Transverse colon (tissue), 4 donors: Measurements from ENCODE around the gene TMCO1. TPM values are rescaled to one million over a fixed set of nuclear protein-coding genes. Genes with fewer than 3 reads are reported as not detected.
"Not testable (repeated sequence)": the region's sequence is repeated elsewhere in the genome, so short reads cannot be mapped to it uniquely, and the experiment has no call there.

ENCODE experiments used
- DNase-seq: peaks from one replicate; pipeline ENCODE4 v3.0.0-alpha.2; 2019
- H3K27ac ChIP-seq, 4 donors: fragments of 200-600 bp; sonication (generic); 2 replicates each; pipeline ENCODE4 v1.5.1; 2016 to 2018; ENCODE audit warnings: inconsistent platforms in 4 of 4
- H3K27me3 ChIP-seq: fragments of 200-600 bp; sonication (generic); 2 replicates; pipeline ENCODE4 v1.5.1; 2017; ENCODE audit warnings: inconsistent platforms
- H3K36me3 ChIP-seq, 4 donors: fragments of 200-600 bp; sonication (generic); 2 replicates each; pipeline ENCODE4 v1.5.1; 2017 to 2019; ENCODE audit warnings: inconsistent platforms in 4 of 4
- H3K4me1 ChIP-seq, 4 donors: fragments of 200-600 bp; sonication (generic); 2 replicates each; pipeline ENCODE4 v1.5.1; 2017 to 2020; ENCODE audit warnings: inconsistent platforms in 4 of 4
- H3K4me3 ChIP-seq, 4 donors: fragments of 200-600 bp; sonication (generic); 1 replicate in 1 of 4; 2 replicates in 3 of 4; pipeline versions ENCODE4 v1.5.1 to v1.6.1; 2017 to 2019; ENCODE audit warnings: inconsistent platforms in 4 of 4
- H3K9me3 ChIP-seq, 2 donors: fragments of 200-600 bp; sonication (generic); 2 replicates each; pipeline ENCODE4 v1.5.1; 2017 to 2019; ENCODE audit warnings: inconsistent platforms in 2 of 2
- CTCF ChIP-seq, 5 experiments: fragments of 200-600 bp in 3 of 5; fragments of 450-650 bp in 2 of 5; sonication (generic) in 3 of 5; IDR thresholded peaks; 1 replicate in 2 of 5; 2 replicates in 3 of 5; pipeline ENCODE4 v1.5.1; 2016 to 2017; ENCODE audit warnings: antibody characterized with exemption in 5 of 5, inconsistent platforms in 3 of 5, mild to moderate bottlenecking in 2 of 5, moderate library complexity in 1 of 5
- EP300 ChIP-seq: sonication (generic); formaldehyde crosslinking; IDR thresholded peaks from one replicate; pipeline ENCODE4 v1.6.1; 2017; ENCODE audit warnings: antibody characterized with exemption, low read depth
- POLR2A ChIP-seq: fragments of 450-650 bp; IDR thresholded peaks from one replicate; pipeline ENCODE4 v1.6.1; 2016; ENCODE audit warnings: antibody characterized with exemption, mild to moderate bottlenecking, moderate library complexity
- POLR2AphosphoS5 ChIP-seq, 3 donors: sonication (generic); formaldehyde crosslinking; IDR thresholded peaks; one replicate each; pipeline ENCODE4 v1.6.1; 2016; ENCODE audit warnings: antibody characterized with exemption in 3 of 3
- WGBS, 2 donors: methylation state at CpG; one replicate each; pipeline ENCODE4 v1.1.5; 2018; ENCODE audit warnings: low coverage in 1 of 2; 5-methylcytosine and 5-hydroxymethylcytosine counted together
- in situ Hi-C, 4 donors: fragments of 200-750 bp; cut with MboI; loops; one replicate each; pipeline versions ENCODE4 v1.15.0 to v1.15.1; 2017; ENCODE audit warnings: low sequenced_read_pairs in 3 of 4, low pct_ligation_motif_present in 1 of 4, low pct_unique_long_range_greater_than_20kb in 1 of 4
- intact Hi-C: fragments of 100-400 bp; cut with DNase I; formaldehyde crosslinking; loops from one replicate; pipeline ENCODE4 v1.15.1; 2023; ENCODE audit warnings: low total_unique reads
- total RNA-seq, 4 donors: library from RNA; depleted of rRNA; stranded (reverse); fragments of >200 nt; gene quantifications; one replicate each; pipeline ENCODE4 v1.1.0, GENCODE V29; 2016

TMCO1 gene
- total RNA-seq, 4 donors from 2014 or later = 28.3 to 180 (median 128) TPM

GRCh38 chr1:165712764-165713163 lies 55.9 kb downstream of the TMCO1 start:
- Histone ChIP-seq H3K4me3 (no peak overlapping the region), H3K9me3 (no peaks in the 10 kb centered on the region), H3K27me3 (peaks cover 2% of the 10 kb centered on the region), H3K4me1 (no peaks in the 10 kb centered on the region), H3K27ac (no peak overlapping the region), H3K36me3 (no peaks in the 10 kb centered on the region)
- in situ Hi-C loops (loop anchor here in 3 of 4 donors (10.0 to 25.0 kb wide), 5 partner anchors 200 to 775 kb away; partner anchors contain the start of gene FAM78B (in 1 of the 3)), intact Hi-C loops (loop anchor here (10.0 kb wide), 1 partner anchor 202 kb away; no protein-coding TSS in a partner anchor)
- 88 to 89% methylated on average over 1 to 5 of the region's 5 CpGs for WGBS, 2 donors
- no peak for DNase-seq
- TF ChIP-seq POLR2AphosphoS5 (IDR thresholded peaks at IDR 0.05) (no peak), EP300 (no peak), POLR2A (no peak), CTCF (IDR thresholded peaks at IDR 0.05) (no peak)

GRCh38 chr1:165707984-165708706 lies 60.5 kb downstream of the TMCO1 start:
- no peaks in the 10 kb centered on the region for H3K4me1 ChIP-seq
- intact Hi-C loops (no loop called here), in situ Hi-C loops (loop anchor here in 3 of 4 donors (5.0 to 25.0 kb wide), 5 partner anchors 204 to 779 kb away; partner anchors contain the start of gene FAM78B (in 1 of the 3))
- WGBS, 2 donors = 83 to 87% methylated on average over 4 to 11 of the region's 11 CpGs
- no peaks in the 10 kb centered on the region for H3K9me3 ChIP-seq
- no peak for DNase-seq
- peaks cover 6% of the 10 kb centered on the region for H3K27me3 ChIP-seq
- H3K4me3 ChIP-seq = no peak overlapping the region
- no peak for TF ChIP-seq POLR2A
- no peak for TF ChIP-seq POLR2AphosphoS5 (IDR thresholded peaks at IDR 0.05)
- no peak for TF ChIP-seq EP300
- TF ChIP-seq CTCF (IDR thresholded peaks at IDR 0.05) = no peak
- no peak overlapping the region for H3K27ac ChIP-seq
- H3K36me3 ChIP-seq = no peaks in the 10 kb centered on the region

GRCh38 chr1:165703648-165704047 lies 65.0 kb downstream of the TMCO1 start:
- Histone ChIP-seq H3K9me3 (no peaks in the 10 kb centered on the region), H3K4me1 (peaks cover 0 to 7% (median 6%) of the 10 kb centered on the region in 4 donors), H3K27me3 (peaks cover 3% of the 10 kb centered on the region), H3K4me3 (no peak overlapping the region), H3K27ac (no peak overlapping the region), H3K36me3 (no peaks in the 10 kb centered on the region)
- WGBS, 2 donors = 68 to 76% methylated on average over 2 of the region's 2 CpGs
- no peak for DNase-seq
- TF ChIP-seq POLR2A (no peak), EP300 (no peak), CTCF (IDR thresholded peaks at IDR 0.05) (no peak), POLR2AphosphoS5 (IDR thresholded peaks at IDR 0.05) (no peak)
- intact Hi-C loops (no loop called here), in situ Hi-C loops (loop anchor here in 3 of 4 donors (25.0 kb wide), 4 partner anchors 209 to 784 kb away; partner anchors contain the start of gene FAM78B (in 1 of the 3))

- H3K27me3 ChIP-seq, H3K36me3 ChIP-seq, DNase-seq, H3K27ac ChIP-seq, intact Hi-C loops, H3K4me3 ChIP-seq, H3K9me3 ChIP-seq: not testable (repeated sequence)
- WGBS, 2 donors = 97% methylated on average over 7 of the region's 7 CpGs; no CpG with 5 or more reads in 1 of the 2 donors
- peaks cover 6 to 15% (median 10%) of the 10 kb centered on the region in 4 donors for H3K4me1 ChIP-seq
- in situ Hi-C loops = loop anchor here in 3 of 4 donors (25.0 kb wide), 4 partner anchors 210 to 785 kb away; partner anchors contain the start of gene FAM78B (in 1 of the 3)
Observed at GRCh38 chr1:165701922-165702321, 66.7 kb downstream of the TMCO1 start.
